GM18511 (cell line): ENCODE results near the gene MMAA.
"Not testable (repeated sequence)": the region's sequence is repeated elsewhere in the genome, so short reads cannot be mapped to it uniquely, and the experiment has no call there.

Experiments
- ATAC-seq: cut with Tn5 transposase; IDR thresholded peaks from one replicate; pipeline ENCODE4 v1.9.1; 2021; ENCODE audit warnings: mild to moderate bottlenecking, moderate library complexity; ENCODE audit not compliant: unreplicated experiment

Gene MMAA

GRCh38 chr4:145626623-145626982 is 7.4 kb downstream of the MMAA start:
- ATAC-seq = no peak

GRCh38 chr4:145635117-145635516 is 15.9 kb downstream of the MMAA start:
- no peak for ATAC-seq

- ATAC-seq = peak; percentile 48
Observed at GRCh38 chr4:145635630-145636029, 16.4 kb downstream of the MMAA start.

- no peak for ATAC-seq
Observed at GRCh38 chr4:145639186-145639698, 20.1 kb downstream of the MMAA start.

- ATAC-seq = not testable (repeated sequence)
Observed at GRCh38 chr4:145640236-145640635, 21.1 kb downstream of the MMAA start.

GRCh38 chr4:145643295-145643694 is 24.1 kb downstream of the MMAA start:
- ATAC-seq = no peak

- ATAC-seq = no peak
Observed at GRCh38 chr4:145644699-145645098, 25.5 kb downstream of the MMAA start.

- no peak for ATAC-seq
Observed at GRCh38 chr4:145656156-145656555, 37.0 kb downstream of the MMAA start.

- ATAC-seq = no peak
Observed at GRCh38 chr4:145660064-145660463, 40.9 kb downstream of the MMAA start.

- no peak for ATAC-seq
Observed at GRCh38 chr4:145663194-145663593, 44.0 kb downstream of the MMAA start.

GRCh38 chr4:145665773-145666172 is 46.6 kb downstream of the MMAA start:
- ATAC-seq = no peak

GRCh38 chr4:145670422-145670821 is 51.2 kb downstream of the MMAA start:
- ATAC-seq = peak; percentile 60

GRCh38 chr4:145679520-145679919 is 60.3 kb downstream of the MMAA start:
- no peak for ATAC-seq

- ATAC-seq = no peak
Observed at GRCh38 chr4:145679991-145680455, 60.8 kb downstream of the MMAA start, which contains the start of gene C4orf51. TSS of gene C4orf51 (plus strand) at chr4:145680146. CDS start at chr4:145680204, 58 bp downstream.

- ATAC-seq = no peak
Observed at GRCh38 chr4:145680902-145681301, 61.7 kb downstream of the MMAA start.

GRCh38 chr4:145681518-145681917 is 62.3 kb downstream of the MMAA start:
- ATAC-seq = no peak

GRCh38 chr4:145681956-145682355 is 62.8 kb downstream of the MMAA start:
- ATAC-seq = no peak

- ATAC-seq = no peak
Observed at GRCh38 chr4:145686991-145687390, 67.8 kb downstream of the MMAA start.

GRCh38 chr4:145690610-145691009 is 71.4 kb downstream of the MMAA start:
- no peak for ATAC-seq

- ATAC-seq = not testable (repeated sequence)
Observed at GRCh38 chr4:145691416-145691815, 72.2 kb downstream of the MMAA start.

- ATAC-seq = no peak
Observed at GRCh38 chr4:145694929-145695328, 75.7 kb downstream of the MMAA start.

- no peak for ATAC-seq
Observed at GRCh38 chr4:145697332-145697731, 78.1 kb downstream of the MMAA start.

- no peak for ATAC-seq
Observed at GRCh38 chr4:145698507-145698906, 79.3 kb downstream of the MMAA start.
